GM19043 (cell line): ENCODE measurements around the gene ACTR6.
"Not testable (repeated sequence)": the region's sequence is repeated elsewhere in the genome, so short reads cannot be mapped to it uniquely, and the experiment has no call there.

Experiments used
- ATAC-seq: cut with Tn5 transposase; IDR thresholded peaks from one replicate; pipeline ENCODE4 v1.9.1; 2021; ENCODE audit warnings: low read depth; ENCODE audit not compliant: unreplicated experiment

ACTR6 gene

GRCh38 chr12:100216337-100216736 is 15.7 kb downstream of the ACTR6 start:
- no peak for ATAC-seq

GRCh38 chr12:100219328-100220109 is 18.9 kb downstream of the ACTR6 start:
- ATAC-seq: no peak

DNA sequence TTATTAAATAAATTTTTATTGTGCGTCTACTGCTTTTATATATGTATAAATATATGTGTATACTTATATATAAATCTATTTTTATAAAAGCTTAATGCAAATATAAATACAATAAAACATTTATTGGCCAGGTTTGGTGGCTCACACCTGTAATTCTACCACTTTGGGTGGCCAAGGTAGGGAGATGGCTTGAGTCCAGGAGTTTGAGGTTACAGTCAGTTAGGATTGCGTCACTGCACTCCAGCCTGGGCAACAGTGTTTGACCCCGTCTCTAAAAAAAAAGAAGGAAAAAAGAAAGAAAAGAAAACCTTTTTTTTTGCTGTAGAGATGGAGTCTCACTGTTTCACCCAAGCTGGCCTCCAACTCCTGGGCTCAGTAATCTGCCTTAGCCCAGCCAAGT is 20.9 kb downstream of the ACTR6 start:
- ATAC-seq: no peak

DNA sequence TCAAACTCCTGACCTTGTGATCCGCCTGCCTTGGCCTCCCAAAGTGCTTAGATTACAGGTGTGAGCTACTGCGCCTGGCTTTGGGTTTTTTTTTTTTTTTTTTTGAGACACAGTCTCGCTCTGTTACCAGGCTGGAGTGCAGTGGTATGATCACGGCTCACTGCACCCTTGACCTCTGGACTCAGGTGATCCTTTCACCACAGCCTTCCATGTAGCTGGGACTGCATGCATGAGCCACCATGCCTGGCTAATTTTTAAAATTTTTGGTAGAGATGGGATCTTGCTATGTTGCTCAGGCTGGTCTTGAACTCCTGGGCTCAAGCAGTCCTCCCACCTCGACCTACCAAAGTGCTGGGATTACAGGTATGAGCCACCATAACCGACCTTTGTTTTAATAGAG is 21.6 kb downstream of the ACTR6 start:
- not testable (repeated sequence) for ATAC-seq

DNA sequence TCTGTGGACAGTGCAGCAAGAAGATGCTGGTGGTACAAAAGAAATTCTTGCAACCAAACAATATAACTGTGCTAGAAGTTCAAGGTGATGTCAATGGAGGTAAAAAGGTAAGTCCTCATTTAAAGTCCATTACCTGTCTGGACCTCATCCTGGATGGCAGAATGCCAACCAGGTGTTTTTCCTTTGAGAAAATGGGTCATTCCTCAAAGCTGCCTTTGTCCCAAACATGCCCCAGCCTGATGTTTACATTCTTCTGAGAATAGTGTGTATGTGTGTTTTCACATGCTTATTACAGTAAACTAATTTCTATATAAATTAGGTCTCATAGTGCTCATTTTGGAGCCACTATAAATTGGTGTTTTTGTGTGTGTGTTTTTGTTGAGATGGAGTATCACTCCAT is 24.9 kb downstream of the ACTR6 start:
- no peak for ATAC-seq

DNA sequence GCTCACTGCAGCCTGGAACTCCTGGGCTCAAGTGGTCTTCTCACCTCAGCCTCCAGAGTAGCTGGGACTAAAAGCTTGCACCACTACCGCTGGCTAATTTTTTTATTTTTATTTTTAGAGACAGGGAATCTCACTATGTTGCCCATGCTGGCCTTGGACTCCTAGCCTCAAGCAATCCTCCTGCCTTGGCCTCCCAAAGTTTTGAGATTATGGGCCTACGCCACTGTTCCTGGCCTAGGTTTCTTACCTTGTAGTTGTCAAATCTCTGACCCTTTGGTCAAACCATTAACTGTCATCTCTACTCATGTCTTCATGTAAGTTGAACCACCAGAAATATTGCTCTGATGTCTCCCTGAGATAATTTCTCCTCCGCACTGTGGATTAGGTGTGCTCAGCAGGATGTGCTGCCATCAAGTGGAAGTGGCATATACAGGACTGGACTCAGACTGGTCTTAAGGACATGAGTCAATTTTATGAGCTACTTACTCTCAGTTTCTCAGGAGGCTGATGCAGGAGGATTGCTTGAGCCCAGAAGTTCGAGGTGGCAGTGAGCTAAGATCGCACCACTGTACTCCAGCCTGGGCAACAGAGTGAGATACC is 28.5 kb downstream of the ACTR6 start:
- no peak for ATAC-seq

- no peak for ATAC-seq
These were observed 29.3 kb downstream of the ACTR6 start for GRCh38 chr12:100229876-100230275.

DNA sequence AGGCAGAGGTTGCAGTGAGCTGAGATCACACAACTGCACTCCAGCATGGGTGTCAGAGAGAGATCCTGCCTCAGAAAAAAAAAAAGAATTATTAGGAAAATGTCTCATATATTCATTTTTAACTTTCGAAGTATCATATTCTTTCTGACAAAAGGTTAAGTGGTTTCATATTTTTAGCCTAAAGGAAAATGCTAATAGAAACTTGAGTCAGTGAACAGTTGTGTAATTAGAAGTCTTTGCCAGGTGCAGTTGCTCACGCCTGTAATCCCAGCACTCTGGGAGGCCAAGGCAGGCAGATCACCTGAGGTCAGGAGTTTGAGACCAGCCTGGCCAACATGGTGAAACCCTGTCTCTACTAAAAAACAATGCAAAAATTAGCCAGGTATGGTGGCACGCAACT is 31.3 kb downstream of the ACTR6 start:
- not testable (repeated sequence) for ATAC-seq

- no peak for ATAC-seq
These were observed 33.6 kb downstream of the ACTR6 start for GRCh38 chr12:100234166-100234565.

- ATAC-seq: peak; percentile 66
These were observed 34.1 kb downstream of the ACTR6 start for GRCh38 chr12:100234591-100235304.

GRCh38 chr12:100238801-100239200 is 38.2 kb downstream of the ACTR6 start:
- no peak for ATAC-seq

- ATAC-seq: no peak
These were observed 39.0 kb downstream of the ACTR6 start for GRCh38 chr12:100239589-100239988.

DNA sequence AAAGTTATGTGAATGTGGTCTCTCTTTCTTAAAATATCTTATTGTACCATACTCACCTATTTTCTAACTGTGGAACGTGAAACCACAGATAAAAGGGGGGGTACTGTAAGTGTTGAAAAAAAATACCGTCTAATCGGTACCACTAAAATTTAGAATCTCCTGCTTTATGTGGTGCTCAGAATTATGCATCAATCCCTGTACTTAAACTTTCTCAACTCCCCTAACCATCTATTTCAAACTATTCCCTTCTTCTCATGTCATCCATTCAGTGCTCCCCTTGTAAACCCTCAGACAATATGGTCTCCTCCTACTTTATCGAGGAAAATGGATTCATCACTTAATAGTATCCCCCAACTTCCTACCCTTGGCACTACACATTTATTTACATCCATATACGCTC is 42.5 kb downstream of the ACTR6 start:
- ATAC-seq: no peak

DNA sequence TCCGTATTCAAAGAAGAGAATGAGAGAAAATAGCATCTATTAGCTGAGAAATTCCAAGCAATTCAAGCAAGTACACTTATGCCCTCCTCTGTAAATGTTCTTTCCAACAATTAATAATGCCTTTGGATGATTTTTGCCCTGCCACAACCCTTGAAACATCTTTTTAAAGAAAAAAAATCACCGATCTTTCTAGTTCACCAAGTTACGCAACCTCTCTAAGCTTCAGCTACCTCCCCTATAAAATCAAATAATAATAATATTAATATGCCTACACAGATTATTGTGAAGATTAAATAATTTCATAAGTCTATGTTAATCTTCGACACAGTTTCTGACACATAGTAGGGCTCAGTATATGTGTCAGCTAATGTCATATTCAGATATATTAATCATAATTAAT is 47.1 kb downstream of the ACTR6 start:
- ATAC-seq: no peak

DNA sequence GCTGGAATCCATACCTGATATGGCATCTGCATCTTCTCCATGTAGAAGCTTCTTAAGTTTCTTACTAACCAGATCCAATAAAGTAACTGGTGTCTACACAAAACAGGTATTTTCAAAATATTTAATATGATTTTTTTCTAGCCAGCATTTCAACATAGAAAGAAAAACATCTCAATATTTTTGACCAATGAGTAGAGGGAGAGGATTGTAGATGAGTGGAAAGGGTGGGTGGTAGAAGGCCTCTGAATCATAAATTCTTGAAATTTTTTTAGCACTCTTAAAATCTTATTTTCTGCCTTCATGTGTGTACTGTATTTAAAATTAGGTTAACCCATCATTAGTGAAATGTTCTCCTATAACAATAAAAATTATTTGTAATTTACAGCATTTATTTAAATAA is 48.3 kb downstream of the ACTR6 start:
- ATAC-seq: no peak

- no peak for ATAC-seq
These were observed 49.3 kb downstream of the ACTR6 start for GRCh38 chr12:100249941-100250340.

DNA sequence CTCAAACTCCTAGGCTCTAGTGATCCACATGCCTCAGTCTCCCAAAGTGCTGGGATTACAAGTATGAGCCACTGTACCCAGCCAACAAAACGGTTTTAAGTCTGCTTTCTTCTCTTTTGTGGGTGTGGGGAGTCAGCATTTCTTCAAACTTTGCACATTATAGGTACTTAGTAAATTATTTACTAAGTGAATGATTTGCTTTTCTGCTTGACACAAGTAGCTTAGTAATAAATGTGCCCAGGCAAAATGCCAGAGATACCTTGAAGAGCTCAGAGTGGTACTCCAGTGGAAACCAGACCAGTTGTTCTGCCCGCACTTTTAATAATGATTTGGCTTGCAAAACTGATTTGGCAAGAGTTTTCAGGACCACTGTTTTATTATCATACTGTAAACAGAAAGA is 51.3 kb downstream of the ACTR6 start:
- no peak for ATAC-seq

DNA sequence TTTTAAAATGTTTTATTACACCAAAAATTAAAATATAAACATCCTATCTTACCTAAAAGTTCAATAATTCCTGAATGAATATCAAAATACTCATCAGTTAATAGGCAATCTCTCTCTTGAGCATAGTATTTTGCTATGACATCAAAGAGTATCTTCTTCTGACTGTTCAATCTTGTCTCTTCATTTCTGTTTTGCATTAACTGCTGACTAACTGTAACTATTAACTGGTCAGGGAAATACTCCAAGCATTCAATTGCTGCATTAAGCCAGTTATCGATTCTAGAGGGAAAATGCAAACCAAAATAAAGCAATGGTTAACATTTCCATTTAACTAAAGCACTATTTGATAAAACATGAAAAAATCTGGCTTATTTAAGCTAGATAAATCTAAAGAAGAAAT is 52.8 kb downstream of the ACTR6 start:
- no peak for ATAC-seq

GRCh38 chr12:100254876-100255275 is 54.3 kb downstream of the ACTR6 start:
- ATAC-seq: no peak

DNA sequence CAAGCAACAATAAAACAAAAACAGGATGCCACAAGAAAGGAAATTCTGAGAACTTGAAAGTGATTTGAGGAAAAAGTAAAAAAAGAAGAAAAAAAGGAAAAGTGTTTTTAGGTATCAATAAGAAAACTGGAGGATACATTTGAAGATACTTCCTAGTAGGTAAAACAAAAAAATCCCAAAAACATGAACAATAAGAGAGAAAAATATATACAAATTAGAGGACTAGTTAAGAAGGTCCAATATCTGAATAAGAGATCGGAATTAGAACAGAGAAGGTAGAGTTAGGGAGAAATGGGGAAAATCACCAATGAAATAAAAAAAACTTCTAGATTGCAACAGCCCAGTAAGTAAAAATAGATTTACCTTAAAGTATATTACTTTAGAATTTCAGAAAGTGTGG is 57.5 kb downstream of the ACTR6 start:
- no peak for ATAC-seq

GRCh38 chr12:100263131-100263530 is 62.5 kb downstream of the ACTR6 start:
- ATAC-seq: no peak

- ATAC-seq: not testable (repeated sequence)
These were observed 64.5 kb downstream of the ACTR6 start for GRCh38 chr12:100265107-100265506.
